Smooth muscle cell (in vitro differentiated cells): Measurements from ENCODE around the gene EEIG2. TPM values are rescaled to one million over a fixed set of nuclear protein-coding genes. Genes with fewer than 3 reads are reported as not detected.

Experiments used
- DNase-seq: peaks from one replicate; lab custom pipeline; 2025; ENCODE audit not compliant: unreplicated experiment; lab: John Stamatoyannopoulos, UW
- H2AFZ ChIP-seq: fragments of 200-600 bp; sonication (generic); 2 replicates; pipeline ENCODE4 v1.6.0; 2016; ENCODE audit warnings: antibody characterized with exemption, low read depth, mild to moderate bottlenecking
- H3F3A ChIP-seq: fragments of 200-600 bp; sonication (generic); 2 replicates; pipeline ENCODE4 v1.6.0; 2017; ENCODE audit warnings: antibody characterized with exemption, low read depth
- H3K27ac ChIP-seq: fragments of 200-600 bp; sonication (generic); 2 replicates; pipeline ENCODE4 v1.5.1; 2016; ENCODE audit warnings: low read depth, mild to moderate bottlenecking
- H3K27me3 ChIP-seq: fragments of 200-600 bp; sonication (generic); 2 replicates; pipeline ENCODE4 v1.6.1; 2016; ENCODE audit warnings: low read depth, mild to moderate bottlenecking
- H3K36me3 ChIP-seq: fragments of 200-600 bp; sonication (generic); 2 replicates; pipeline ENCODE4 v1.5.1; 2016; ENCODE audit warnings: low read depth
- H3K4me1 ChIP-seq: fragments of 200-600 bp; sonication (generic); 2 replicates; pipeline ENCODE4 v1.5.1; 2016; ENCODE audit warnings: low read depth
- H3K4me2 ChIP-seq: fragments of 200-600 bp; sonication (generic); 2 replicates; pipeline ENCODE4 v1.6.0; 2016; ENCODE audit warnings: mild to moderate bottlenecking
- H3K4me3 ChIP-seq: fragments of 200-600 bp; sonication (generic); 2 replicates; pipeline ENCODE4 v1.5.1; 2016; ENCODE audit warnings: mild to moderate bottlenecking
- H3K79me2 ChIP-seq: fragments of 200-600 bp; sonication (generic); 2 replicates; pipeline ENCODE4 v1.6.0; 2016; ENCODE audit warnings: low read depth, mild to moderate bottlenecking
- H3K9ac ChIP-seq: fragments of 200-600 bp; sonication (generic); 2 replicates; pipeline ENCODE4 v1.6.0; 2016; ENCODE audit warnings: low read depth
- H3K9me3 ChIP-seq: fragments of 200-600 bp; sonication (generic); replicated peaks from 2 replicates; pipeline ENCODE4 v1.5.1; 2016; ENCODE audit warnings: low read depth
- H4K20me1 ChIP-seq: fragments of 200-600 bp; sonication (generic); 2 replicates; pipeline ENCODE4 v1.6.0; 2016; ENCODE audit warnings: low read depth
- CTCF ChIP-seq: fragments of 200-600 bp; sonication (generic); IDR thresholded peaks from 2 replicates; pipeline ENCODE4 v1.5.1; 2017; ENCODE audit warnings: borderline replicate concordance, mild to moderate bottlenecking, antibody characterized with exemption; ENCODE audit not compliant: insufficient read depth, poor library complexity, severe bottlenecking
- WGBS: methylation state at CpG from one replicate; pipeline ENCODE4 v1.1.7; 2016; ENCODE audit warnings: low lambda C conversion rate; 5-methylcytosine and 5-hydroxymethylcytosine counted together
- polyA plus RNA-seq: library from polyadenylated mRNA; unstranded; fragments of >200 nt; fragmentation: Nextera tagmentation; extraction: Ambion mirVana; gene quantifications from 2 replicates; pipeline ENCODE4 v1.2.1, GENCODE V29; 2016
- total RNA-seq: library from RNA; depleted of rRNA; stranded (reverse); fragments of >200 nt; gene quantifications from 2 replicates; pipeline ENCODE4 v1.2.3, GENCODE V29; 2014

EEIG2 gene
- total and polyA plus RNA-seq, 2 experiments from 2014 or later = 3.7 to 8.0 TPM

GRCh38 chr1:108592030-108592759 lies 32.3 kb downstream of the EEIG2 start:
- H3K36me3 ChIP-seq = no peaks in the 10 kb centered on the region
- H3K27me3 ChIP-seq = no peaks in the 10 kb centered on the region
- no peak for TF ChIP-seq CTCF
- peak overlapping the region; percentile 81 for H3K9ac ChIP-seq
- peaks cover 23% of the 10 kb centered on the region for H3K79me2 ChIP-seq
- no peak for DNase-seq
- H3K4me2 ChIP-seq = no peak overlapping the region
- H4K20me1 ChIP-seq = no peaks in the 10 kb centered on the region
- no peaks in the 10 kb centered on the region for H3F3A ChIP-seq
- no peaks in the 10 kb centered on the region for H3K4me1 ChIP-seq
- H3K9me3 ChIP-seq = no peaks in the 10 kb centered on the region
- H2AFZ ChIP-seq = no peak overlapping the region
- H3K27ac ChIP-seq = peak overlapping the region; percentile 92
- H3K4me3 ChIP-seq = no peak overlapping the region
- WGBS = 84% methylated on average over 5 of the region's 5 CpGs

GRCh38 chr1:108593448-108593847 lies 33.5 kb downstream of the EEIG2 start:
- no peak overlapping the region for H3K9ac ChIP-seq
- H3K4me3 ChIP-seq = no peak overlapping the region
- no peak overlapping the region for H3K27ac ChIP-seq
- no peaks in the 10 kb centered on the region for H3K4me1 ChIP-seq
- 89% methylated on average over 2 of the region's 2 CpGs for WGBS
- H3K4me2 ChIP-seq = no peak overlapping the region
- H3K27me3 ChIP-seq = no peaks in the 10 kb centered on the region
- TF ChIP-seq CTCF = no peak
- peaks cover 20% of the 10 kb centered on the region for H3K79me2 ChIP-seq
- no peaks in the 10 kb centered on the region for H3K36me3 ChIP-seq
- no peak for DNase-seq
- no peaks in the 10 kb centered on the region for H4K20me1 ChIP-seq
- H3K9me3 ChIP-seq = no peaks in the 10 kb centered on the region
- H3F3A ChIP-seq = no peaks in the 10 kb centered on the region
- H2AFZ ChIP-seq = no peak overlapping the region

GRCh38 chr1:108595507-108595906 lies 35.6 kb downstream of the EEIG2 start:
- Histone ChIP-seq H3F3A (no peaks in the 10 kb centered on the region), H3K79me2 (peaks cover 14% of the 10 kb centered on the region), H3K9ac (no peak overlapping the region), H3K27ac (no peak overlapping the region), H3K4me3 (no peak overlapping the region), H3K9me3 (no peaks in the 10 kb centered on the region), H4K20me1 (no peaks in the 10 kb centered on the region), H3K36me3 (no peaks in the 10 kb centered on the region), H2AFZ (no peak overlapping the region), H3K27me3 (no peaks in the 10 kb centered on the region), H3K4me1 (no peaks in the 10 kb centered on the region), H3K4me2 (peak overlapping the region; percentile 46)
- no peak for TF ChIP-seq CTCF
- no peak for DNase-seq
- 35% methylated on average over 1 of the region's 2 CpGs for WGBS

GRCh38 chr1:108597041-108597440 lies 37.1 kb downstream of the EEIG2 start:
- no peak for TF ChIP-seq CTCF
- no peak overlapping the region for H2AFZ ChIP-seq
- H3K36me3 ChIP-seq = no peaks in the 10 kb centered on the region
- H3K79me2 ChIP-seq = peaks cover 14% of the 10 kb centered on the region
- DNase-seq = no peak
- no peaks in the 10 kb centered on the region for H4K20me1 ChIP-seq
- H3K4me1 ChIP-seq = no peaks in the 10 kb centered on the region
- no peaks in the 10 kb centered on the region for H3F3A ChIP-seq
- no peak overlapping the region for H3K9ac ChIP-seq
- no peak overlapping the region for H3K27ac ChIP-seq
- no peak overlapping the region for H3K4me2 ChIP-seq
- H3K9me3 ChIP-seq = no peaks in the 10 kb centered on the region
- H3K27me3 ChIP-seq = no peaks in the 10 kb centered on the region
- H3K4me3 ChIP-seq = no peak overlapping the region
